ENCODE measurements around the gene PWWP2A. TPM values are rescaled to one million over a fixed set of nuclear protein-coding genes. Genes with fewer than 3 reads are reported as not detected.

Gene PWWP2A
- total RNA-seq, 1 experiment from 2014 or later: 22.6 TPM

DNA sequence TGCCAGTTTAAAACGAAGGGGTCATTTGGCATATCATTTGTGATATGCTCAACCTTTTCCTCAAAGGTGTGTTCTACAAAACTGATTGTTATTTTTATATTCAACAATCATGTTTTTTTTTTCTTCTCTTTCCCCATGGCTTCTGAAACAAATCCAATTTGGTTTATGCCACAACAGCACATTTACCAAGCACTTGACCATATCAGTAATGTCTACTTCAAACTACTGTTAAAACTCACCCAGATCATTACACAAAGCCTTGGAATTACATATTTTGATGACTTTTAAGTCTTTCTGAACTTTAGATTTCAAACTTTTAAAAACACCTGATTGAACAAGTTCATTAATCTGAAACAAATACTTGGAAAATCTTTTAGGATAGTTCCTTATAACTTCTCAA, 29.2 kb downstream of the PWWP2A start:
- POLR2A ChIA-PET: no interaction called here

GRCh38 chr5:160089531-160089930, 29.7 kb downstream of the PWWP2A start:
- intact Hi-C loops (cut with micrococcal nuclease; ENCODE audit: unreplicated experiment): no loop called here
- in situ Hi-C loops (cut with HindIII; ENCODE audit: low pct_unique_long_range_greater_than_20kb, low sequenced_read_pairs): no loop called here
- Histone ChIP-seq H3K36me3 (ENCODE audit: control insufficient read depth, insufficient read depth, low read length) (peaks cover 17% of the 10 kb centered on the region), H3K27me3 (ENCODE audit: control insufficient read depth, insufficient read depth, low read length) (no peaks in the 10 kb centered on the region), H3K9me3 (ENCODE audit: control insufficient read depth, insufficient read depth, low read depth, low read length) (no peaks in the 10 kb centered on the region), H3K4me3 (ENCODE audit: low read depth in 2 of 2, low read length in 2 of 2) (no peak overlapping the region), H3K4me1 (ENCODE audit: control insufficient read depth, insufficient read depth, low read length) (no peaks in the 10 kb centered on the region), H3K27ac (ENCODE audit: low read length) (no peak overlapping the region)
- ATAC-seq: no peak
- DNase-seq (ENCODE audit: low read depth, low spot score): no peak
- CTCF ChIA-PET: no interaction called here
- TF ChIP-seq REST (IDR thresholded peaks at IDR 0.05; ENCODE audit: insufficient read depth in 1 of 2, low read depth in 2 of 2, low read length in 1 of 2): no peak
- no peak for TF ChIP-seq CTCF (IDR thresholded peaks at IDR 0.05)
- TF ChIP-seq TCF7L2 (IDR thresholded peaks at IDR 0.05; ENCODE audit: low read depth, low read length): no peak
- no peak for TF ChIP-seq SIN3A (IDR thresholded peaks at IDR 0.05; ENCODE audit: borderline replicate concordance, insufficient read depth, low read depth, low read length)
- no peak for TF ChIP-seq POLR2AphosphoS5 (IDR thresholded peaks at IDR 0.05; ENCODE audit: low read depth, low read length)
- POLR2A ChIA-PET: no interaction called here
- BruUV-seq (replicated peaks): no TSS peak

More for the DNA sequence above, 29.2 kb downstream of the PWWP2A start:
- Histone ChIP-seq H3K27ac (ENCODE audit: low read length) (no peak overlapping the region), H3K4me1 (ENCODE audit: control insufficient read depth, insufficient read depth, low read length) (no peaks in the 10 kb centered on the region), H3K9me3 (ENCODE audit: control insufficient read depth, insufficient read depth, low read depth, low read length) (no peaks in the 10 kb centered on the region), H3K4me3 (ENCODE audit: low read depth in 2 of 2, low read length in 2 of 2) (no peak overlapping the region), H3K27me3 (ENCODE audit: control insufficient read depth, insufficient read depth, low read length) (no peaks in the 10 kb centered on the region), H3K36me3 (ENCODE audit: control insufficient read depth, insufficient read depth, low read length) (peaks cover 17% of the 10 kb centered on the region)
- intact Hi-C loops (cut with micrococcal nuclease; ENCODE audit: unreplicated experiment) (no loop called here), in situ Hi-C loops (cut with HindIII; ENCODE audit: low pct_unique_long_range_greater_than_20kb, low sequenced_read_pairs) (no loop called here)
- DNase-seq (ENCODE audit: low read depth, low spot score): no peak
- ATAC-seq: no peak
- CTCF ChIA-PET: no interaction called here
- BruUV-seq (replicated peaks): no TSS peak
- TF ChIP-seq POLR2AphosphoS5 (IDR thresholded peaks at IDR 0.05; ENCODE audit: low read depth, low read length) (no peak), REST (IDR thresholded peaks at IDR 0.05; ENCODE audit: insufficient read depth in 1 of 2, low read depth in 2 of 2, low read length in 1 of 2) (no peak), TCF7L2 (IDR thresholded peaks at IDR 0.05; ENCODE audit: low read depth, low read length) (no peak), CTCF (IDR thresholded peaks at IDR 0.05) (no peak), SIN3A (IDR thresholded peaks at IDR 0.05; ENCODE audit: borderline replicate concordance, insufficient read depth, low read depth, low read length) (no peak)
